ENCODE data around the gene MAPK7. TPM values are rescaled to one million over a fixed set of nuclear protein-coding genes. Genes with fewer than 3 reads are reported as not detected.

The MAPK7 gene
- total and polyA plus RNA-seq, 2 donors (not counting 1 experiment from before 2014, with no cell fraction given): 12.8 to 18.8 TPM

DNA sequence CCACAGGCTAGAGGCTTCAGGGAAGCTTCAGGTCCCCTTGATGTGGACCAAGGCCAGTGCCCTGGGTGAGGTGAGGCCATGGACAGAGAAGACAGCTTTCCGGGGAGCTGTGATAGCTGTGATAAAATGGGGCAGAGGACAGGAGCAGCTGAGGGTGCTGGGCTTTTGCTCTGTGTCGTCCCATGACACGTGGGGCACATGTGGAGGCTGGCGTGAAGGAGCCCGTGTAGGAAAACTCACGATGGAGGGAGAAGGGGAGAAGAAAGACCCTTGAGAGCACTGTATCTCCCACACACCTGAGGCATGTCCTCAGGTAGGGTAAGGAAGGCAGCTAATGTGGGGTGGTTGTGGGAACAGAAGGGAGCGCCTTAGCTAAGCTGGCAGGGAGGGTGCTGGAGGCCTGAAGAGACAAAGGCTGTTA, 37.1 kb upstream of the MAPK7 start:
- H3K4me3 ChIP-seq (replicated peaks in 1 of 4; ENCODE audit: control extremely low read depth in 1 of 4, insufficient read depth in 1 of 4, low read depth in 3 of 4, low read length in 4 of 4): no peak overlapping the region
- no peaks in the 10 kb centered on the region for H3K27me3 ChIP-seq (ENCODE audit: control insufficient read depth, insufficient read depth, low read length)
- no peak overlapping the region for H3K27ac ChIP-seq (ENCODE audit: insufficient read depth, low read length)
- no peaks in the 10 kb centered on the region for H3K9me3 ChIP-seq (ENCODE audit: control insufficient read depth, insufficient read depth, low read depth, low read length)
- H3K4me1 ChIP-seq (ENCODE audit: control insufficient read depth, extremely low read depth, insufficient read depth, low read length): peaks cover 21% of the 10 kb centered on the region
- H2AFZ ChIP-seq (ENCODE audit: low read length): no peak overlapping the region
- DNase-seq (ENCODE audit: low read depth in 2 of 2): no peak
- TF ChIP-seq, protein P1, sequence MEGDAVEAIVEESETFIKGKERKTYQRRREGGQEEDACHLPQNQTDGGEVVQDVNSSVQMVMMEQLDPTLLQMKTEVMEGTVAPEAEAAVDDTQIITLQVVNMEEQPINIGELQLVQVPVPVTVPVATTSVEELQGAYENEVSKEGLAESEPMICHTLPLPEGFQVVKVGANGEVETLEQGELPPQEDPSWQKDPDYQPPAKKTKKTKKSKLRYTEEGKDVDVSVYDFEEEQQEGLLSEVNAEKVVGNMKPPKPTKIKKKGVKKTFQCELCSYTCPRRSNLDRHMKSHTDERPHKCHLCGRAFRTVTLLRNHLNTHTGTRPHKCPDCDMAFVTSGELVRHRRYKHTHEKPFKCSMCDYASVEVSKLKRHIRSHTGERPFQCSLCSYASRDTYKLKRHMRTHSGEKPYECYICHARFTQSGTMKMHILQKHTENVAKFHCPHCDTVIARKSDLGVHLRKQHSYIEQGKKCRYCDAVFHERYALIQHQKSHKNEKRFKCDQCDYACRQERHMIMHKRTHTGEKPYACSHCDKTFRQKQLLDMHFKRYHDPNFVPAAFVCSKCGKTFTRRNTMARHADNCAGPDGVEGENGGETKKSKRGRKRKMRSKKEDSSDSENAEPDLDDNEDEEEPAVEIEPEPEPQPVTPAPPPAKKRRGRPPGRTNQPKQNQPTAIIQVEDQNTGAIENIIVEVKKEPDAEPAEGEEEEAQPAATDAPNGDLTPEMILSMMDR (conservative IDR thresholded peaks at IDR 0.05 in 1 of 2, IDR thresholded peaks at IDR 0.05 in 1 of 2; ENCODE audit: low read depth in 1 of 2, low read length in 2 of 2): no peak
- no peak for TF ChIP-seq EZH2 (IDR thresholded peaks at IDR 0.05; ENCODE audit: low read length, missing control alignments)
- H3K9ac ChIP-seq (ENCODE audit: insufficient read depth, low read length): no peak overlapping the region
- H3K36me3 ChIP-seq (ENCODE audit: control insufficient read depth, insufficient read depth, low read length): peaks cover under 1% of the 10 kb centered on the region
- no peak overlapping the region for H3K4me2 ChIP-seq (ENCODE audit: extremely low read depth, insufficient read depth, low read length)
- H3K79me2 ChIP-seq (ENCODE audit: control insufficient read depth, insufficient read depth, low read length): no peaks in the 10 kb centered on the region
- no peaks in the 10 kb centered on the region for H4K20me1 ChIP-seq (ENCODE audit: control insufficient read depth, extremely low read depth, insufficient read depth, low read length)

DNA sequence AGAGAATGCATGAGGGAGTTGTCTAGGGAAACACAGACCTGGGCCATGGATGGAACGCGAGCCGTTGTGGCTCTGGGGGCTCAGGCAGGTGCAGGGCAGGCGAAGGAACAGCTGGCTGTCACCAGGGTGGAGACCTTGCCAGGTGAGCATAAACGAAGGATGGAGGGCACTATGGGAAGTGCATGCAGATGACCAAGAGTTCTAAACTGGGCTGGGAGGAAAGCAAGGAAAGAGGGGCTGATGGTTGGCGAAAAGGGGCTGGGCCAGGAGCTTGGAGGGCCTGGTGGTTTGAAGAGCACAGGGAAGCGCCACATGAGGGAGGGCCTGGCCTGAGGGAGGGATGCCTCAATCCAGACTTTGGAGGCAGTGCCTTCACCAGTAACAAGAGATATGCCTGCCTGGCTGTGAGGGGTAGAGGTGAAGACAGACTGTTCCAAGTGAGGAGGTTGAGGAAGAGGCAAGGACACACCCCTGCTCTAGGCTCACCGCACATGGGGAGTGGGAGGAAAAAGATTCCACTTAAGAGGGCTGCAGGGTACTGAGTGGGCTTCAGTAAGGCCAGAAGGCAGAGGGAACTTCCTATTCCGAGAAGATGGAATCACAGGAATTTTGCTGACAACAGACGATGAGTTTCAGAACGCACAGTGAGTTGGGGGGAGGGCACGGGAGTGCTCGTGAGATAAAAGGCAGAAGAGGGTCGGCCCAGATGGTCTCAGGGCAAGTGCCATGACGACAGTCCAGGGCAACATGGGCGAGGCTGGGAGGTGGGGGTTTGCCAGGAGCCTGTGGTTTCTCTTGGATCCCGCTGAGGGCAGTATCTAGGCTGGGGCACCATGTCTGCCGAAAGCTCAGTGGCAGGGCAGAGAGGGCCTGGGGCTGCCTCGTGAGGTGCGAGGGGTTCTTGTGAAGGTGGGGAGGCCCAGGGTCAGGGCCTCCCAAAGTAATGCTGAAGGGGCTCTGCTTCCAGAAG, 36.4 kb upstream of the MAPK7 start:
- TF ChIP-seq, protein P1 (conservative IDR thresholded peaks at IDR 0.05 in 1 of 2, IDR thresholded peaks at IDR 0.05 in 1 of 2; ENCODE audit: low read depth in 1 of 2, low read length in 2 of 2): no peak
- no peak for TF ChIP-seq EZH2 (IDR thresholded peaks at IDR 0.05; ENCODE audit: low read length, missing control alignments)
- H3K79me2 ChIP-seq (ENCODE audit: control insufficient read depth, insufficient read depth, low read length): no peaks in the 10 kb centered on the region
- H3K4me1 ChIP-seq (ENCODE audit: control insufficient read depth, extremely low read depth, insufficient read depth, low read length): peaks cover 25% of the 10 kb centered on the region
- H3K9ac ChIP-seq (ENCODE audit: insufficient read depth, low read length): no peak overlapping the region
- no peaks in the 10 kb centered on the region for H3K27me3 ChIP-seq (ENCODE audit: control insufficient read depth, insufficient read depth, low read length)
- H4K20me1 ChIP-seq (ENCODE audit: control insufficient read depth, extremely low read depth, insufficient read depth, low read length): no peaks in the 10 kb centered on the region
- no peak overlapping the region for H2AFZ ChIP-seq (ENCODE audit: low read length)
- no peaks in the 10 kb centered on the region for H3K36me3 ChIP-seq (ENCODE audit: control insufficient read depth, insufficient read depth, low read length)
- H3K27ac ChIP-seq (ENCODE audit: insufficient read depth, low read length): no peak overlapping the region
- no peaks in the 10 kb centered on the region for H3K9me3 ChIP-seq (ENCODE audit: control insufficient read depth, insufficient read depth, low read depth, low read length)
- H3K4me2 ChIP-seq (ENCODE audit: extremely low read depth, insufficient read depth, low read length): no peak overlapping the region
- peak; percentile 38 to 39 for DNase-seq (ENCODE audit: low read depth in 2 of 2)
- no peak overlapping the region for H3K4me3 ChIP-seq (replicated peaks in 1 of 4; ENCODE audit: control extremely low read depth in 1 of 4, insufficient read depth in 1 of 4, low read depth in 3 of 4, low read length in 4 of 4)

DNA sequence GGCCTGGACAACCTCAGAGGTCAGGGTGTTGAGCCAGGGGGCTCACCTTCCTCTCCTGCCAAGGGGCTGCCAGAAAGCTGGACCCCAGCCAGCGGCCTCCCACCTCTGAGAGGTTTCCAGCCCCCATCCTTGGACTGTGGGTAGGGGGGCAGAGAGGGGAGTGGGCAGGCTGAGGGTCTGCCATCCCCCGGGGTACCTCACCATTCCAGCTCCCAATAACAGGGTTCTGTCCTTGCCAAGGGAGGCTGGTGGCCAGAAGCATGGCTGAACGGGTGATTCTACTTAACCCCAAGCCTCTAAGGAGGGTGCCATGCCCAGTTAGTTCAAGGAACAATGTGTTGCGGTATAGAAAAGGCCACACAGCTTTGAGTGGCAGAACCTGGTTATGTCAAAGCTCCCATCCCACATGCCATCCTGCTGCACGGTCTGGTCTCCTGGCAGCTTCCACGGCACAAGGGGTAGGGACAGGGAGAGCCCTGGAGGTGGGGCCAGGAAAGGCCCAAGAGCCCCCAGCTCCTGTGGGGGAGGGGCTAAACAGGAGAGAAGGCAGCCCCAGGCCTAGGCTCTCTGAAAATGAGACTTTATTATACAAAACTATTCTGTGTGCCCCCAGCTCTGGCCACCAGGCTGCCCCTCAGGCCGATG, 35.6 kb upstream of the MAPK7 start:
- Histone ChIP-seq H3K36me3 (ENCODE audit: control insufficient read depth, insufficient read depth, low read length) (no peaks in the 10 kb centered on the region), H3K4me1 (ENCODE audit: control insufficient read depth, extremely low read depth, insufficient read depth, low read length) (peaks cover 24% of the 10 kb centered on the region), H3K4me2 (ENCODE audit: extremely low read depth, insufficient read depth, low read length) (no peak overlapping the region), H3K9ac (ENCODE audit: insufficient read depth, low read length) (no peak overlapping the region), H3K27me3 (ENCODE audit: control insufficient read depth, insufficient read depth, low read length) (no peaks in the 10 kb centered on the region), H2AFZ (ENCODE audit: low read length) (no peak overlapping the region), H3K9me3 (ENCODE audit: control insufficient read depth, insufficient read depth, low read depth, low read length) (no peaks in the 10 kb centered on the region), H3K4me3 (replicated peaks in 1 of 4; ENCODE audit: control extremely low read depth in 1 of 4, insufficient read depth in 1 of 4, low read depth in 3 of 4, low read length in 4 of 4) (no peak overlapping the region), H3K27ac (ENCODE audit: insufficient read depth, low read length) (no peak overlapping the region), H4K20me1 (ENCODE audit: control insufficient read depth, extremely low read depth, insufficient read depth, low read length) (no peaks in the 10 kb centered on the region), H3K79me2 (ENCODE audit: control insufficient read depth, insufficient read depth, low read length) (no peaks in the 10 kb centered on the region)
- TF ChIP-seq, protein P1 (conservative IDR thresholded peaks at IDR 0.05 in 1 of 2, IDR thresholded peaks at IDR 0.05 in 1 of 2; ENCODE audit: low read depth in 1 of 2, low read length in 2 of 2): no peak
- no peak for DNase-seq (ENCODE audit: low read depth in 2 of 2)

Data from fibroblast of lung (primary cell).